PC-9 (cell line): Measurements from ENCODE around the gene GALNT13.

Experiments
- EZH2 ChIP-seq: fragments of 200-600 bp; sonication (generic); IDR thresholded peaks from 2 replicates; pipeline ENCODE4 v1.8.0; 2017; ENCODE audit warnings: antibody characterized with exemption, low read depth
- TF ChIP-seq, protein P1 (sequence below): fragments of 200-600 bp; sonication (generic); conservative IDR thresholded peaks from 2 replicates; pipeline ENCODE4 v1.6.1; 2017; ENCODE audit warnings: mixed run types, antibody characterized with exemption, mild to moderate bottlenecking, moderate library complexity

DNA sequence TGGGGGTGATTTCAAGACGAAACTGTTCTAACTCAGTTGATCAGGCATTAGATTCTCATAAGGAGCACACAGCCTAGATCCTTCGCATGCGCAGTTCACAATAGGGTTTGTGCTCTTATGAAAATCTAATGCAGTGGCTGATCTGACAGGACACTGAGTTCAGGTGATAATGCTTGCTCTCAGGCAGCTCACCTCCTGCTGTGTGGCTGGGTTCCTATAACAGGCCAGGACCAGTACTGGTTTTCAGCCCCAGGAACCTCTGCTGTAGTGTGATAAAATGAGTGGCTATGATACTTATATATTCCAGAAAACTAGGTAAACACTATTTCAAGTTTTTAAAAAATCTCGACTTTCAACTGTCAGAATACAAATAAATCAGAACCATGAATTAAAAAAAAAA lies 271.4 kb downstream of the GALNT13 start:
- no peak for TF ChIP-seq EZH2
- TF ChIP-seq, protein P1, sequence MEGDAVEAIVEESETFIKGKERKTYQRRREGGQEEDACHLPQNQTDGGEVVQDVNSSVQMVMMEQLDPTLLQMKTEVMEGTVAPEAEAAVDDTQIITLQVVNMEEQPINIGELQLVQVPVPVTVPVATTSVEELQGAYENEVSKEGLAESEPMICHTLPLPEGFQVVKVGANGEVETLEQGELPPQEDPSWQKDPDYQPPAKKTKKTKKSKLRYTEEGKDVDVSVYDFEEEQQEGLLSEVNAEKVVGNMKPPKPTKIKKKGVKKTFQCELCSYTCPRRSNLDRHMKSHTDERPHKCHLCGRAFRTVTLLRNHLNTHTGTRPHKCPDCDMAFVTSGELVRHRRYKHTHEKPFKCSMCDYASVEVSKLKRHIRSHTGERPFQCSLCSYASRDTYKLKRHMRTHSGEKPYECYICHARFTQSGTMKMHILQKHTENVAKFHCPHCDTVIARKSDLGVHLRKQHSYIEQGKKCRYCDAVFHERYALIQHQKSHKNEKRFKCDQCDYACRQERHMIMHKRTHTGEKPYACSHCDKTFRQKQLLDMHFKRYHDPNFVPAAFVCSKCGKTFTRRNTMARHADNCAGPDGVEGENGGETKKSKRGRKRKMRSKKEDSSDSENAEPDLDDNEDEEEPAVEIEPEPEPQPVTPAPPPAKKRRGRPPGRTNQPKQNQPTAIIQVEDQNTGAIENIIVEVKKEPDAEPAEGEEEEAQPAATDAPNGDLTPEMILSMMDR, result no peak
